HEK293T (cell line): ENCODE measurements around the gene WIPF3.

Experiments
- ARNT ChIP-seq: fragments of 450-650 bp; IDR thresholded peaks from 2 replicates; pipeline ENCODE4 v1.6.1; 2017; ENCODE audit warnings: mild to moderate bottlenecking
- BHLHE40 ChIP-seq: fragments of 450-650 bp; IDR thresholded peaks from 2 replicates; pipeline ENCODE4 v1.6.1; 2016; ENCODE audit warnings: mild to moderate bottlenecking, moderate library complexity, borderline replicate concordance
- ELF4 ChIP-seq: fragments of 450-650 bp; IDR thresholded peaks from 2 replicates; pipeline ENCODE4 v1.6.1; 2017; ENCODE audit warnings: antibody characterized with exemption
- FOXK2 ChIP-seq: fragments of 450-650 bp; IDR thresholded peaks from 2 replicates; pipeline ENCODE4 v1.6.1; 2016; ENCODE audit warnings: mild to moderate bottlenecking
- FOXM1 ChIP-seq: fragments of 450-650 bp; IDR thresholded peaks from 2 replicates; pipeline ENCODE4 v1.6.1; 2017; ENCODE audit warnings: mild to moderate bottlenecking, borderline replicate concordance
- NFRKB ChIP-seq: fragments of 450-650 bp; IDR thresholded peaks from 2 replicates; pipeline ENCODE4 v1.6.1; 2016; ENCODE audit warnings: mild to moderate bottlenecking, moderate library complexity
- PKNOX1 ChIP-seq: fragments of 450-650 bp; IDR thresholded peaks from 2 replicates; pipeline ENCODE4 v1.6.1; 2016
- SP1 ChIP-seq: fragments of 450-650 bp; IDR thresholded peaks from 2 replicates; pipeline ENCODE4 v1.6.1; 2017
- ZNF384 ChIP-seq: fragments of 450-650 bp; IDR thresholded peaks from 2 replicates; pipeline ENCODE4 v1.6.1; 2016

DNA sequence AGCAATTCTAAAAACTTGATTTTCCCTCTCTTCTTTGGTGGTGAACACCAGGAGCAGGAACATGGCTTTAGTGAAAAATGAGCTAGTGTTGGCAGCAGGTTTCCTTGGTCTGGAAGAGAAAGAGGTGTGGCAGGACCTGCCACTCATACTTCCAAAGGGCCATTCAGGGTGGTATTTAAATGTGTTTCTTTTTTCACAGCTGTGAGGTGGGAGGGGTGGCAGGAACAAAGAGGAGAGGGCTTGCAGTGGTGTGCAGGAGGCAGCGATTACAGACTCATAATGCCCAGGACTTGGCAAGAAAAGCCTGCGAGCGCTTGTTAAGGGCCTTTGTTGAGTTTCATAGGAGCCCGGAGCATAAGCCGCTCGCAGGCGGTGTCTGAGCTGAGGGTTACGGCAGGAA lies 36.8 kb downstream of the WIPF3 start:
- TF ChIP-seq PKNOX1 (no peak; the same call in 1 of the 2 replicates), FOXM1 (no peak), NFRKB (no peak), SP1 (no peak), BHLHE40 (no peak), ARNT (no peak), ZNF384 (no peak), ELF4 (no peak), FOXK2 (no peak)
